Keratinocyte (primary cell): ENCODE data around the gene ERLEC1. TPM values are rescaled to one million over a fixed set of nuclear protein-coding genes. Genes with fewer than 3 reads are reported as not detected.

ENCODE experiments used
- DNase-seq: peaks from one replicate; pipeline ENCODE4 v3.0.0-alpha.2; 2011; ENCODE audit warnings: low read depth, missing footprints, low spot score
- FAIRE-seq: peaks from 2 replicates; lab custom pipeline; 2011; peaks lifted over from hg19 to GRCh38; lab: Jason Lieb, UNC
- H2AFZ ChIP-seq: 2 replicates; pipeline ENCODE4 v1.6.0; 2012; ENCODE audit warnings: low read length, control low read depth, inconsistent platforms; ENCODE audit not compliant: control insufficient read depth
- H3K27ac ChIP-seq: 2 replicates; pipeline ENCODE4 v1.5.1; 2011; ENCODE audit warnings: low read length; ENCODE audit not compliant: control insufficient read depth, insufficient read depth
- H3K27me3 ChIP-seq: 3 replicates; pipeline ENCODE4 v1.6.0; 2011; ENCODE audit warnings: low read length; ENCODE audit not compliant: control insufficient read depth, insufficient read depth; ENCODE audit errors: extremely low read depth
- H3K36me3 ChIP-seq, 2 experiments: 2 replicates in 1 of 2; 3 replicates in 1 of 2; pipeline ENCODE4 v1.5.1; 2011; ENCODE audit warnings: low read length in 2 of 2, mild to moderate bottlenecking in 1 of 2; ENCODE audit not compliant: control insufficient read depth in 2 of 2, insufficient read depth in 2 of 2; ENCODE audit errors: extremely low read depth in 1 of 2
- H3K4me1 ChIP-seq: 3 replicates; pipeline ENCODE4 v1.5.1; 2011; ENCODE audit warnings: low read length; ENCODE audit not compliant: control insufficient read depth, insufficient read depth; ENCODE audit errors: extremely low read depth
- H3K4me2 ChIP-seq: 3 replicates; pipeline ENCODE4 v1.6.0; 2011; ENCODE audit warnings: low read depth, low read length; ENCODE audit not compliant: control insufficient read depth, insufficient read depth; ENCODE audit errors: extremely low read depth
- H3K4me3 ChIP-seq, 3 experiments: fragments of 200-600 bp in 1 of 3; sonication (generic) in 1 of 3; 2 replicates in 2 of 3; 3 replicates in 1 of 3; pipeline ENCODE4 v1.5.1; 2011 to 2016; ENCODE audit warnings: low read length in 3 of 3, mild to moderate bottlenecking in 3 of 3, control low read depth in 2 of 3, inconsistent platforms in 1 of 3, low read depth in 1 of 3, mixed read lengths in 1 of 3, mixed run types in 1 of 3, moderate library complexity in 1 of 3; ENCODE audit not compliant: control insufficient read depth in 2 of 3, insufficient read depth in 2 of 3; ENCODE audit errors: extremely low read depth in 1 of 3
- H3K79me2 ChIP-seq: 2 replicates; pipeline ENCODE4 v1.6.0; 2012; ENCODE audit warnings: low read length; ENCODE audit not compliant: control insufficient read depth, insufficient read depth
- H3K9ac ChIP-seq: 3 replicates; pipeline ENCODE4 v1.6.0; 2011; ENCODE audit warnings: low read length; ENCODE audit not compliant: control insufficient read depth, insufficient read depth; ENCODE audit errors: extremely low read depth
- H3K9me1 ChIP-seq: 3 replicates; pipeline ENCODE4 v1.6.0; 2011; ENCODE audit warnings: low read length; ENCODE audit not compliant: control insufficient read depth, insufficient read depth; ENCODE audit errors: extremely low read depth
- H3K9me3 ChIP-seq: 2 replicates; pipeline ENCODE4 v1.5.1; 2012; ENCODE audit warnings: low read depth, low read length; ENCODE audit not compliant: control insufficient read depth
- H4K20me1 ChIP-seq: 3 replicates; pipeline ENCODE4 v1.6.0; 2011; ENCODE audit warnings: low read length; ENCODE audit not compliant: control insufficient read depth, insufficient read depth; ENCODE audit errors: extremely low read depth
- CTCF ChIP-seq, 3 experiments: IDR thresholded peaks in 1 of 3; conservative IDR thresholded peaks in 1 of 3; optimal IDR thresholded peaks in 1 of 3; 2 replicates in 2 of 3; 3 replicates in 1 of 3; pipeline versions ENCODE3 to v1.5.1; 2011; ENCODE audit warnings: low read length in 3 of 3, mild to moderate bottlenecking in 3 of 3, moderate library complexity in 2 of 3, control low read depth in 1 of 3, inconsistent platforms in 1 of 3; ENCODE audit not compliant: insufficient read depth in 2 of 3; ENCODE audit errors: extremely low read depth in 1 of 3
- EZH2 ChIP-seq: IDR thresholded peaks from one replicate; pipeline ENCODE4 v1.6.1; 2012; ENCODE audit warnings: inconsistent platforms, mild to moderate bottlenecking, low read length, moderate library complexity
- dilution Hi-C: fragments of 300-500 bp; cut with MboI; formaldehyde crosslinking; loops from one replicate; pipeline ENCODE4 v1.7.0; 2020; ENCODE audit warnings: low sequenced_read_pairs; ENCODE audit not compliant: extremely low pct_ligation_motif_present
- polyA plus RNA-seq, 5 experiments: library from polyadenylated mRNA; depleted of rRNA in 3 of 5; stranded (reverse) in 3 of 5; stranded (forward) in 1 of 5; unstranded in 1 of 5; fragments of >200 nt; gene quantifications; 1 replicate in 1 of 5; 2 replicates in 3 of 5; 3 replicates in 1 of 5; pipeline versions ENCODE4 v1.2.1 to v1.2.3, GENCODE V29; 2011 to 2012; ENCODE audit warnings: missing spikeins in 2 of 5, low read depth in 1 of 5, low replicate concordance in 1 of 5

The ERLEC1 gene
- polyA plus RNA-seq, 1 donor (not counting 4 experiments of a cell fraction or from before 2014, with no cell fraction given) = 35.6 TPM

- FAIRE-seq = no peak
- Histone ChIP-seq H3K9me1 (no peaks in the 10 kb centered on the region), H3K27me3 (no peaks in the 10 kb centered on the region), H3K9ac (no peak overlapping the region), H3K4me1 (no peaks in the 10 kb centered on the region), H4K20me1 (no peaks in the 10 kb centered on the region), H3K79me2 (peaks cover 17% of the 10 kb centered on the region), H3K27ac (no peak overlapping the region), H3K4me3 (no peak overlapping the region), H3K4me2 (no peak overlapping the region), H3K9me3 (no peaks in the 10 kb centered on the region), H3K36me3 (peaks cover 0 to 3% of the 10 kb centered on the region in 2 experiments), H2AFZ (no peak overlapping the region)
- no peak for DNase-seq
- TF ChIP-seq CTCF (optimal IDR thresholded peaks at IDR 0.05 in 1 of 3, IDR thresholded peaks at IDR 0.05 in 1 of 3, conservative IDR thresholded peaks at IDR 0.05 in 1 of 3; ENCODE audit: extremely low read depth in 1 of 3, insufficient read depth in 2 of 3, low read length in 3 of 3) = no peak
- no peak for TF ChIP-seq EZH2
- dilution Hi-C loops = no loop called here
Observed at GRCh38 chr2:53777134-53777533, 9.7 kb upstream of the ERLEC1 start.

- no peak for FAIRE-seq
- Histone ChIP-seq H3K4me3 (no peak overlapping the region), H3K36me3 (peaks cover 0 to 3% of the 10 kb centered on the region in 2 experiments), H2AFZ (no peak overlapping the region), H3K9me3 (no peaks in the 10 kb centered on the region), H4K20me1 (no peaks in the 10 kb centered on the region), H3K27me3 (no peaks in the 10 kb centered on the region), H3K79me2 (peaks cover 31% of the 10 kb centered on the region), H3K4me2 (no peak overlapping the region), H3K9ac (no peak overlapping the region), H3K4me1 (no peaks in the 10 kb centered on the region), H3K27ac (no peak overlapping the region), H3K9me1 (no peaks in the 10 kb centered on the region)
- TF ChIP-seq EZH2 (no peak), CTCF (optimal IDR thresholded peaks at IDR 0.05 in 1 of 3, IDR thresholded peaks at IDR 0.05 in 1 of 3, conservative IDR thresholded peaks at IDR 0.05 in 1 of 3; ENCODE audit: extremely low read depth in 1 of 3, insufficient read depth in 2 of 3, low read length in 3 of 3) (no peak)
- dilution Hi-C loops = no loop called here
- DNase-seq = no peak
Observed at GRCh38 chr2:53778536-53779162, 8.2 kb upstream of the ERLEC1 start.
